IPS-NIHi7 (cell line): ENCODE measurements around the gene CSTPP1.
"Not testable (repeated sequence)": the region's sequence is repeated elsewhere in the genome, so short reads cannot be mapped to it uniquely, and the experiment has no call there.

Experiments used
- DNase-seq: peaks from one replicate; pipeline ENCODE4 v3.0.0; 2012; ENCODE audit warnings: mixed read lengths; ENCODE audit errors: extremely low spot score

Gene CSTPP1

GRCh38 chr11:47044119-47044518 lies 107.6 kb downstream of the CSTPP1 start:
- DNase-seq, result no peak

DNA sequence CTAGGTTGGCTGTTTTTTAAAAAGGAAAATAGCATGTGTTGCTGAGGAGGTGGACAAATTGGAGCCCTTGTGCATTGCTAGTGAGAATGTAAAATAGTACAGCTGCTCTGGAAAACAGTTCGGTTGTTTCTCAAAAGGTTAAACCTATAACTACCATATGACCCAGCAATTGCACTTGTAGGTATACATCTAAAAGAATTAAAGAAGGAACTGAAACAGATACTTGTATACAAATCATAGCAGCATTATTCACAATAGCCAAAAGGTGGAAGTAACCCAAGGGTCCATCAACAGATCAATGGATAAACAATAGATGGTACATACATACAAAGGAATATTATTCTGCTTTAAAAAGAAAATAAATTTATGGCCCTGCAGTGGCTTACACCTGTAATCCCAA lies 111.4 kb downstream of the CSTPP1 start:
- no peak for DNase-seq

DNA sequence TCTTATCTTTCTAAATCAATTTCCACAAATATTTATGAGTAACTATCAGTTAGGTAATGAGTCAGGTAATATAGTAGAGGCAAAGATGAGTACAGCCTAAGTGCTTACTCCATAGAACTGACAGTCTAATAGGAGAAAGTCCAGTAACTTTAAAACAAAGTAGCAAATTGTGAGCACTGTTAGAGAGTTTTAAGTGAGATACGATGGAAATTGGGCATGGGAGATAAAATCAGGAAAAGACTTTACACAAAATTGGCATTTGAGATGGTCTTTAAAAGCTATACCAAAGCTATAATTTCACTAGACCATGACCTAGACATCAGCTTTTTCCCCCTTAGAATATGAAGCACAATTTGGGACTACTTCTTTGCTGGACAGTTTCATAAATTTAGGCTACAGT lies 113.7 kb downstream of the CSTPP1 start:
- no peak for DNase-seq

GRCh38 chr11:47051217-47051616 lies 114.7 kb downstream of the CSTPP1 start:
- DNase-seq, result no peak

DNA sequence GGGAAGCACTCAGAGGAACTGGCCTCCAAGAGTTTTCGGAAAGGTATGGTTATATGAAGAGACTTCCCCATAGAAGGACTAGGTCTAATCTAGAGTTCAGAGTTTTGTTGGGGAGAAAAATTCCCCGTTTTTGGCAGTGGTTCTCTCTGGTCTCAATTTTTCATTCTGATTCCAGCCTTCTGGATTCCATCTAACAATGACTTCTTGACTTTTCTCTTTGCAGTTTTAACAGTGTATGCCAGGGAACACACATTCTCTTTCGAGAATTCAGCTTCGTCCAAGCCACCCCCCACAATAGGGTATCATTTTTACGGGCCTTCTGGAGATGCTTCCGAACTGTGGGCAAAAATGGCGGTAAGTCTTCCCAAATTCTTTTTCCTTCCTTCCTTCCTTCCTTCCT lies 115.6 kb downstream of the CSTPP1 start:
- DNase-seq, result no peak

DNA sequence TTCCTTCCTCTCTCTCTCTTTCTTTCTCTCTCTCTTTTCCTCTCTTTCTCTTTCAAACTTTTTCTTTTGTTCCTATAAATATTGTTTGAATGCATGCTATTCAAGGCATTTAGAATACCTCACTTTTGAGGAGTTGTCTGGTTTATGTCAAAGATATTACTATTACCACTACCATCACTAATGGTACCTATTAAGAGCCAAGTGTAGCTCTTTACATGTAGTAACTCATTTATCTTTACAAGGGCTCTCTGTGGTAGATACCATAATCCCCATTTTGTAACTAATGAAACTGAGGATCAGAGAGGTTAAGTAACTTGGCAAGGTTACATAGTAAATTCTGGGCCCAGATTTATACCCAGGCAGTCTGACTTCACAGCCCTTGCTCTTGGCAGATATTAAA lies 116.0 kb downstream of the CSTPP1 start:
- DNase-seq, result no peak

- no peak for DNase-seq
Observed at GRCh38 chr11:47055534-47055933, 119.0 kb downstream of the CSTPP1 start.

DNA sequence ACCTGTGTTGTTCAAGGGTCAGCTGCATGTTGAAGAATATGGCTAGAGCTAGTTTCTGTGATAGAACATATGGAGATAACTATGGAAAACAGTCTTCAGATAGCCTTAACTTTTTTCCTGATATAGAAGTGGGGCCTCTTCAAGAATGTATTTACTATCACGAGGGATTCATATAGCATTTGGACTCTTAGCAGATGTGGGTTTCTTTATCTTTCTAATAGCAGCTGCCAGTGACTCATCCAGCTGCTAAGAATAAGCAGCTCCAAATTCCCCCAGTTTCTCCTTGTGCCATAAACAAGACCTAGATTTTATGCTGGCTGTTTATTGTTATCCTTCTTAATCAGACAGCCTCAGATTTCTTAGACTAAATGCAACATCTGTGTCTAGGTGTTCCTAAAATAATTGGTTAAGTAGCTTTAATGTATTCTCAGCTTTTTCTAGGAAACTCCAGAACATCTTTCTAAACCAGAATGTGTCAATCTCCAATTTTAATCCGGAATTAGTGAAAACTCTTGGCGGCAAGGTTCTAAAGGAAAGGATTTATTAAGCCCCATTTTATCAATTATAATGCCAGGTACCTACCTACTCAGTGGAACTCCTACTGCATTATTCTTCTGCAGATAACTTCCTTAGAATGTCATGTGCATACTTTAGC lies 119.8 kb downstream of the CSTPP1 start:
- DNase-seq, result no peak

DNA sequence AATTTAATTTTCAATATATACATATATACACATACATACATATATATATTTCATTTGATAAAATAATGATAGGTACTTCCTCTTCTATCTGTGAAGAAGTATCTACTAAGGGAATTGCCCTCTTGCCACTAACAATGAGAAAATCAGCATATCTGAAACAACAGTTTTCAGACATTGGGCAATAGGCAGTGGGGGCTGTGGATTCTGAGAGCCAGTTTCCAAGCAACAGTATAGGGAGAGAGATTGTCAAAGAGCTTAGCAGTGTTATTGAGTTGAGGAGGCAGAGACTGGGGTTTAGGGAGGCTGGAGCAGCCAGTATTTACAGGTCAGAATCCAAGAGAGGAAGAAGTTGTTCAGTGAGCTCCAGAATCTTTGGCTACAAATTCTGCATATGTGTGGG lies 120.8 kb downstream of the CSTPP1 start:
- DNase-seq, result no peak

DNA sequence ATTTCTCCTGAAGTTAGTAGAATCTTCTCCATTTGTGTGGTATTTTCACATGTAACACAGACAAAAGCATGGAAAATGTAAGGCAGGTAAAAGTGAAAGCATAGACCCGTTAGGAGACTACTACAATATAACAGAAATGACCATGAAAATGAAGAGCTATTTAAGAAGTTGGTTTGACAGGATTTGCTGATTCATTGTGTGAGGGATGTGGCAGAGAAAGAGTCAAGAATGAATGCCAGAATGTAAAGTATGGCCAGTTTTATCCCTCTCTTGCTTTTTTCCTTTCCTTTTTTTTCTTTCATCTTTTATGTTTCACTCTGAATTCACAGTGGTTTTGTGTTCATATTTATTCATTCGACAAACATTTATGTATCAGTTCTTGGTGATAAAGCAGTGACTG lies 124.2 kb downstream of the CSTPP1 start:
- no peak for DNase-seq

- DNase-seq, result peak; percentile 37
Observed at GRCh38 chr11:47061429-47062178, 125.0 kb downstream of the CSTPP1 start.

- no peak for DNase-seq
Observed at GRCh38 chr11:47062736-47063135, 126.2 kb downstream of the CSTPP1 start.

- DNase-seq, result no peak
Observed at GRCh38 chr11:47067401-47067800, 130.8 kb downstream of the CSTPP1 start.

DNA sequence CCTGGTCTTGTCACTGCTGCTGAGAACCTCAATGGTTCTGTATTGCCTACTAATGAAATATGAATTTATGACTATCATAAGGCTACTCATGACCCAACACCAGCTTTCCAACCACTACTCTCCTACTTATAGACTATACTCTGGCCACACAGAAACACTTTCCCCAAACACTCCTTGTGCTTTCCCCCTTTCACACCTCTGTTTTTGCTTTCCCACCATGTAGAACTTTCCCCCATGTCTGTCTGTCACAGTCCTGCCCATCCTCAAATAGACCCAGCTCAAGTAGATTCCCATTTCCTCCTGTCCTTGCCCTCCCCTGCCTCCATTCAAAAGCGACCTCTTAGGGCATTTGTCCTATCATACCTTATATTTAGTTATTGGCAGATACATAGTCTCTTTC lies 134.2 kb downstream of the CSTPP1 start:
- DNase-seq, result no peak

- no peak for DNase-seq
Observed at GRCh38 chr11:47071341-47071740, 134.8 kb downstream of the CSTPP1 start.

- no peak for DNase-seq
Observed at GRCh38 chr11:47071791-47072261, 135.3 kb downstream of the CSTPP1 start.

DNA sequence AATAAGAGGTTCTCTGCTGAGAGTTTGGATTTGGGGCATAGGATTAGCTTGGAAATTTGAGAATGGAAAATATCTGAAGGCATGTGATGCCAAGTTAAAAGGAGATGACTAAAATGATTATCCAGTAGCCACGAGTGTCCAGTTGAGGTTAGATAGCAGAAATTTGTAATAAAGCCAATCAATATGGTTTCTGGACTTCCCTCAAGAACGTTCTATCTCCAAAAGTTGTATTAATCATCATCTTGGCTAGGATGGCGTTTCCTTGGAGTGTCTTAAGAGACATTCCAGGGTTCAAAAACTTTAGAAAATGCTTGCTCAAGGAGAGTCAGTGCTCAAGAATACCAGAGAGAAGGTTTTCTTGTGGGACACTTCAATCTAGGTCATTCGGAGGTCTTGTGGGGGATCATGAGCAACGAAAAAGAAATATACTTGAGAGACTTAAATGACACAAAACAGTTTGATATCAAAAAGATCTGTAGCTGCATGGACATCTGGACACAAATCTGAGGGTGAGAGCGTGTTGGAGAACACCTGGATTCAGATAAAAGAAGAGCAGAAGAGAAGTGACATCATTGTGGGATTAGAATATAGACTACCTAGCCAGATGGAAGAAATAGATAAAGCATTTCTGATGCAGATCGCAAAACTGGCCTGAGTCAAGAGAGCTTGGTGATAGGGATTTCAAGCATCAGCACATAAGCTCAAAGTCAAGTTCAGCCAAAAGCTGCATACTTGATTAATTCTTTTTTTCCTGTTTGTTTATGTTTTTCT lies 142.4 kb downstream of the CSTPP1 start:
- no peak for DNase-seq

GRCh38 chr11:47080775-47081174 lies 144.2 kb downstream of the CSTPP1 start:
- not testable (repeated sequence) for DNase-seq

- DNase-seq, result no peak
Observed at GRCh38 chr11:47083913-47084312, 147.4 kb downstream of the CSTPP1 start.

DNA sequence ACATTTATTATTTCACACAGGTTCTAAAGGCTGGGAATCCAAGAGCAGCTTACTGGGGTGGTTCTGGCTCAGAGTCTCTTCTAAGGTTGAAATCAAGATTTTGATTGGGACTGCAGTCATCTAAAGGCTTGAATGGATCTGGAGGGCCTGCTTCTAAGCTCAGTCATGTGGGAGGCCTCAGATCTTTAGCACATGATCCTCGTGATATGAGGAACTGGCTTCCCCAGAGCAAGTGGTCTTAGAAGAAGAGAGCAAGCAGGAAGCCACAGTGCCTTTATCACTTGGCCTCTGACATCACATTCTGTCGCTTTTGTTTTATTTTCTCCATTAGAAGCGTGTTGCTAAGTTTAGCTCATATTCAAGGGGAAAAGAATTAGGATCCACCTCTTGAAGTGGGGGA lies 151.2 kb downstream of the CSTPP1 start:
- DNase-seq, result no peak

DNA sequence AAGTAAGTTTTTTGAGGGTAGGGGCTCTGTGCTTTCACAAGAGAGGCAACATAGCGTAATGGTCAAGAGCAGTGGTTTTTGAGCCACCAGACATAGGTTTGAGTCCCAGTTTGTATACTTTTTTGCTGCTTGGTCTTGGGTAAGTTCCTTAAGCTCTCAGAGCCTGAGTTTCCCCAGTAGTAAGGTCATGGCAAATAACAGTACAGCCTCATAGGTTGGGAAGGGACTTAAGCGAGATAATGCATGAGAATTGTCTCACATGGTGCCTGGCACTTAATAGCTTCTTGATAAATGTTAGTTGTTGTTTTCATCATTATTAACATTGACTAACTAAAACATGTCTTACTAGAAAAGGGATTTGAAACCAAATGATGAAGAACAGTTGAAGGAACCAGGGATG lies 157.0 kb downstream of the CSTPP1 start:
- DNase-seq, result no peak

GRCh38 chr11:47096871-47097270 lies 160.3 kb downstream of the CSTPP1 start:
- not testable (repeated sequence) for DNase-seq

DNA sequence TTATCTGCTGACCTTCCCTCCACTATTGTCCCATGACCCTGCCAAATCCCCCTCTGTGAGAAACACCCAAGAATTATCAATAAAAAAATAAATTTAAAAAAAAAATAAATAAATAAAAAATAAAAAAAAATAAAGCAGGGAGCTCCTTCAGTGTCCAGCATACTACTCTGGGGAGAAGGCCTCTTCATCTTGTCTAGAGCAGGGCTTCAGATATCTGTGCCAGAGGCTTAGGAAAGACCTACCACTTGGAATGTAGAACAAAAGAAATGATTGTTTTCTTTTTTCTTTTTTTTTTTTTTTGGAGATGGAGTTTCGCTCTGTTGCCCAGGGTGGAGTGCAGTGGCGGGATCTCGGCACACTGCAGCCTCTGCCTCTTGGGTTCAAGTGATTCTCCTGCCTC lies 161.7 kb downstream of the CSTPP1 start:
- not testable (repeated sequence) for DNase-seq
